PC-3 (cell line): ENCODE results near the gene PLCXD1. TPM values are rescaled to one million over a fixed set of nuclear protein-coding genes. Genes with fewer than 3 reads are reported as not detected.
"Not testable (repeated sequence)": the region's sequence is repeated elsewhere in the genome, so short reads cannot be mapped to it uniquely, and the experiment has no call there.

Experiments used
- ATAC-seq: fragments of 200-7000 bp; cut with Tn5 transposase; 2 replicates; pipeline ENCODE4 v1.9.1; 2020; ENCODE audit warnings: mild to moderate bottlenecking, moderate library complexity
- BruUV-seq: library from RNA; stranded (reverse); fragments of 400-500 nt; replicated peaks from 2 replicates; lab custom pipeline; 2021; lab: Mats Ljungman, UMichigan
- CTCF ChIA-PET: fragments of 300-600 bp; sonication (Branson Sonifier 250); formaldehyde crosslinking; loops from one replicate; lab custom pipeline; 2022; ENCODE audit warnings: antibody characterized with exemption; lab: Charles Lee
- POLR2A ChIA-PET: fragments of 300-600 bp; sonication (Branson Sonifier 250); formaldehyde crosslinking; loops from one replicate; lab custom pipeline; 2022; ENCODE audit warnings: antibody characterized with exemption; ENCODE audit not compliant: unreplicated experiment; lab: Charles Lee
- DNase-seq: peaks from one replicate; pipeline ENCODE4 v3.0.0-alpha.2; 2015
- H2AFZ ChIP-seq: fragments of 300-600 bp; sonication (generic); 2 replicates; pipeline ENCODE4 v1.6.0; 2016; ENCODE audit warnings: antibody characterized with exemption, low read length
- H3F3A ChIP-seq: fragments of 300-600 bp; sonication (generic); one replicate; pipeline ENCODE4 v1.6.0; 2017; ENCODE audit warnings: antibody characterized with exemption, low read length, control low read depth, mild to moderate bottlenecking; ENCODE audit not compliant: unreplicated experiment
- H3K27ac ChIP-seq: fragments of 300-600 bp; sonication (generic); 2 replicates; pipeline ENCODE4 v1.5.1; 2016; ENCODE audit warnings: mild to moderate bottlenecking, low read length
- H3K27me3 ChIP-seq: fragments of 300-600 bp; sonication (generic); 2 replicates; pipeline ENCODE4 v1.6.1; 2016; ENCODE audit warnings: low read length, mixed read lengths
- H3K36me3 ChIP-seq: fragments of 300-600 bp; sonication (generic); 2 replicates; pipeline ENCODE4 v1.6.1; 2016; ENCODE audit warnings: low read depth, mixed run types, low read length, mixed read lengths
- H3K4me1 ChIP-seq: fragments of 300-600 bp; sonication (generic); 2 replicates; pipeline ENCODE4 v1.5.1; 2016; ENCODE audit warnings: low read length; ENCODE audit not compliant: insufficient read depth
- H3K4me2 ChIP-seq: fragments of 300-600 bp; sonication (generic); 2 replicates; pipeline ENCODE4 v1.6.0; 2016; ENCODE audit warnings: low read length
- H3K4me3 ChIP-seq: fragments of 300-600 bp; sonication (generic); 2 replicates; pipeline ENCODE4 v1.5.1; 2016; ENCODE audit warnings: mild to moderate bottlenecking, low read length, mixed read lengths
- H3K79me2 ChIP-seq: fragments of 300-600 bp; sonication (generic); 2 replicates; pipeline ENCODE4 v1.6.1; 2017; ENCODE audit warnings: low read length, mixed read lengths
- H3K9ac ChIP-seq: fragments of 300-600 bp; sonication (generic); 2 replicates; pipeline ENCODE4 v1.6.0; 2016; ENCODE audit warnings: mild to moderate bottlenecking, low read length
- H3K9me2 ChIP-seq: fragments of 300-600 bp; sonication (generic); replicated peaks from 2 replicates; pipeline ENCODE4 v1.6.1; 2016; ENCODE audit warnings: mixed run types, low read length, mixed read lengths
- H3K9me3 ChIP-seq: fragments of 300-600 bp; sonication (generic); 2 replicates; pipeline ENCODE4 v1.6.1; 2016; ENCODE audit warnings: low read length, mixed read lengths
- H4K20me1 ChIP-seq: fragments of 300-600 bp; sonication (generic); 2 replicates; pipeline ENCODE4 v1.6.1; 2016; ENCODE audit warnings: low read length, mixed read lengths
- CTCF ChIP-seq: fragments of 300-600 bp; sonication (generic); conservative IDR thresholded peaks from 2 replicates; pipeline ENCODE4 v1.5.1; 2017; ENCODE audit warnings: antibody characterized with exemption, low read depth, mild to moderate bottlenecking, low read length
- EZH2 ChIP-seq: fragments of 300-600 bp; sonication (generic); IDR thresholded peaks from one replicate; pipeline ENCODE4 v1.6.1; 2017; ENCODE audit warnings: antibody characterized with exemption, mild to moderate bottlenecking, low read length; ENCODE audit not compliant: unreplicated experiment
- EZH2phosphoT487 ChIP-seq: fragments of 300-600 bp; sonication (generic); IDR thresholded peaks from 2 replicates; pipeline ENCODE4 v1.6.1; 2018; ENCODE audit warnings: mild to moderate bottlenecking, antibody characterized with exemption, low read length, borderline replicate concordance
- intact Hi-C: fragments of 100-400 bp; cut with micrococcal nuclease; formaldehyde crosslinking; loops from 2 replicates; pipeline ENCODE4 v1.9.0; 2023
- total RNA-seq: library from RNA; depleted of rRNA; stranded (reverse); fragments of >200 nt; gene quantifications from 2 replicates; pipeline ENCODE4 v1.2.3, GENCODE V29; 2014

The PLCXD1 gene
- total RNA-seq, 1 experiment from 2014 or later = 25.7 TPM

GRCh38 chrX:261167-261918 is 19.8 kb upstream of the PLCXD1 start:
- Histone ChIP-seq H3K27ac (peak overlapping the region; percentile 65), H3K4me3 (peak overlapping the region; percentile 21; the same call in 1 of the 2 replicates), H3K4me1 (peaks cover 17% of the 10 kb centered on the region), H3K9ac (peak overlapping the region; percentile 38; the same call in 1 of the 2 replicates), H3K36me3 (no peaks in the 10 kb centered on the region), H2AFZ (peak overlapping the region; percentile 65), H3K9me3 (no peaks in the 10 kb centered on the region), H3K79me2 (no peaks in the 10 kb centered on the region), H4K20me1 (no peaks in the 10 kb centered on the region), H3K27me3 (no peaks in the 10 kb centered on the region), H3F3A (no peaks in the 10 kb centered on the region), H3K9me2 (no peaks in the 10 kb centered on the region), H3K4me2 (peak overlapping the region; percentile 60)
- intact Hi-C loops = no loop called here
- TF ChIP-seq EZH2 (no peak), EZH2phosphoT487 (no peak), CTCF (no peak)
- ATAC-seq (peak; percentile 59), DNase-seq (peak; percentile 67)
- ChIA-PET POLR2A (no interaction called here), CTCF (no interaction called here)
- no TSS peak for BruUV-seq

GRCh38 chrX:261919-262352 is 19.2 kb upstream of the PLCXD1 start:
- POLR2A ChIA-PET = no interaction called here
- Histone ChIP-seq H3K36me3 (no peaks in the 10 kb centered on the region), H4K20me1 (no peaks in the 10 kb centered on the region), H3F3A (no peaks in the 10 kb centered on the region), H3K4me3 (no peak overlapping the region), H3K4me1 (peaks cover 17% of the 10 kb centered on the region), H3K79me2 (no peaks in the 10 kb centered on the region), H3K9me2 (no peaks in the 10 kb centered on the region), H2AFZ (peak overlapping the region; percentile 65), H3K9ac (no peak overlapping the region; the same call in 1 of the 2 replicates), H3K27ac (peak overlapping the region; percentile 65), H3K9me3 (no peaks in the 10 kb centered on the region), H3K27me3 (no peaks in the 10 kb centered on the region), H3K4me2 (peak overlapping the region; percentile 60)
- intact Hi-C loops = no loop called here
- BruUV-seq = no TSS peak
- TF ChIP-seq EZH2phosphoT487 (no peak), CTCF (no peak), EZH2 (no peak)
- CTCF ChIA-PET = no interaction called here
- DNase-seq (no peak), ATAC-seq (no peak; the same call in 1 of the 2 replicates)

GRCh38 chrX:262381-262909 is 18.7 kb upstream of the PLCXD1 start:
- H3K4me3 ChIP-seq = no peak overlapping the region
- ChIA-PET POLR2A (no interaction called here), CTCF (no interaction called here)
- ATAC-seq (no peak), DNase-seq (no peak)
- no peak overlapping the region for H3K4me2 ChIP-seq
- no peaks in the 10 kb centered on the region for H3K36me3 ChIP-seq
- H3K9ac ChIP-seq = no peak overlapping the region
- H3K79me2 ChIP-seq = no peaks in the 10 kb centered on the region
- peaks cover 17% of the 10 kb centered on the region for H3K4me1 ChIP-seq
- H2AFZ ChIP-seq = no peak overlapping the region
- H3K9me3 ChIP-seq = no peaks in the 10 kb centered on the region
- H3K27me3 ChIP-seq = no peaks in the 10 kb centered on the region
- no peaks in the 10 kb centered on the region for H3F3A ChIP-seq
- H3K27ac ChIP-seq = peak overlapping the region; percentile 65
- intact Hi-C loops = no loop called here
- no peaks in the 10 kb centered on the region for H3K9me2 ChIP-seq
- no TSS peak for BruUV-seq
- H4K20me1 ChIP-seq = no peaks in the 10 kb centered on the region
- TF ChIP-seq EZH2 (no peak), EZH2phosphoT487 (no peak), CTCF (no peak)

GRCh38 chrX:264006-264405 is 17.2 kb upstream of the PLCXD1 start:
- H3K4me2 ChIP-seq, DNase-seq, BruUV-seq, H3K79me2 ChIP-seq, H3K27me3 ChIP-seq, CTCF ChIA-PET, intact Hi-C loops, H3K27ac ChIP-seq, H3K36me3 ChIP-seq, H3K9me2 ChIP-seq, H4K20me1 ChIP-seq, H3K4me3 ChIP-seq, H3F3A ChIP-seq, POLR2A ChIA-PET, H3K9me3 ChIP-seq, ATAC-seq, H3K9ac ChIP-seq, H2AFZ ChIP-seq: not testable (repeated sequence)
- peaks cover 17% of the 10 kb centered on the region for H3K4me1 ChIP-seq
